GM19324 (cell line): ENCODE measurements around the gene MED8.
"Not testable (repeated sequence)": the region's sequence is repeated elsewhere in the genome, so short reads cannot be mapped to it uniquely, and the experiment has no call there.

Source experiments
- ATAC-seq: cut with Tn5 transposase; IDR thresholded peaks from one replicate; pipeline ENCODE4 v1.9.1; 2021; ENCODE audit warnings: mild to moderate bottlenecking, moderate library complexity; ENCODE audit not compliant: unreplicated experiment, low FRiP score

Gene MED8

GRCh38 chr1:43422995-43423671 is 33.5 kb upstream of the MED8 start:
- no peak for ATAC-seq

GRCh38 chr1:43421976-43422750 is 32.6 kb upstream of the MED8 start:
- ATAC-seq, result no peak

- ATAC-seq, result no peak
These were observed 31.8 kb upstream of the MED8 start for GRCh38 chr1:43421396-43421795.

- no peak for ATAC-seq
These were observed 31.3 kb upstream of the MED8 start for GRCh38 chr1:43420874-43421273.

GRCh38 chr1:43419627-43420425 is 30.2 kb upstream of the MED8 start:
- ATAC-seq, result no peak

- no peak for ATAC-seq
These were observed 29.3 kb upstream of the MED8 start for GRCh38 chr1:43418858-43419257.

- no peak for ATAC-seq
These were observed 26.3 kb upstream of the MED8 start for GRCh38 chr1:43415901-43416300.

GRCh38 chr1:43414634-43415223 is 25.1 kb upstream of the MED8 start:
- ATAC-seq, result no peak

GRCh38 chr1:43413426-43413825 is 23.8 kb upstream of the MED8 start:
- ATAC-seq, result not testable (repeated sequence)

GRCh38 chr1:43410571-43410970 is 21.0 kb upstream of the MED8 start:
- ATAC-seq, result no peak

- ATAC-seq, result no peak
These were observed 16.3 kb upstream of the MED8 start for GRCh38 chr1:43405876-43406234.

- no peak for ATAC-seq
These were observed 15.7 kb upstream of the MED8 start for GRCh38 chr1:43405219-43405875.

- no peak for ATAC-seq
These were observed 14.8 kb upstream of the MED8 start for GRCh38 chr1:43404353-43404752.

- no peak for ATAC-seq
These were observed 12.7 kb upstream of the MED8 start for GRCh38 chr1:43402089-43402865.

GRCh38 chr1:43400441-43400840 is 10.8 kb upstream of the MED8 start:
- ATAC-seq, result not testable (repeated sequence)

GRCh38 chr1:43398227-43398626 is 8.6 kb upstream of the MED8 start:
- no peak for ATAC-seq

GRCh38 chr1:43396059-43396458 is 6.5 kb upstream of the MED8 start:
- ATAC-seq, result no peak

- no peak for ATAC-seq
These were observed 5.9 kb upstream of the MED8 start for GRCh38 chr1:43395523-43395922.

GRCh38 chr1:43392702-43393101 is 3.1 kb upstream of the MED8 start:
- no peak for ATAC-seq

- no peak for ATAC-seq
These were observed 987 bp downstream of the MED8 start for GRCh38 chr1:43388613-43389012.
